Inflammatory macrophage treated with lipopolysaccharide for 1 hour (primary cell): ENCODE measurements around the gene FUOM.

ENCODE experiments used
- DNase-seq, 2 donors: peaks; one replicate each; pipeline ENCODE4 v3.0.0-alpha.2; 2020 to 2022

The FUOM gene

DNA sequence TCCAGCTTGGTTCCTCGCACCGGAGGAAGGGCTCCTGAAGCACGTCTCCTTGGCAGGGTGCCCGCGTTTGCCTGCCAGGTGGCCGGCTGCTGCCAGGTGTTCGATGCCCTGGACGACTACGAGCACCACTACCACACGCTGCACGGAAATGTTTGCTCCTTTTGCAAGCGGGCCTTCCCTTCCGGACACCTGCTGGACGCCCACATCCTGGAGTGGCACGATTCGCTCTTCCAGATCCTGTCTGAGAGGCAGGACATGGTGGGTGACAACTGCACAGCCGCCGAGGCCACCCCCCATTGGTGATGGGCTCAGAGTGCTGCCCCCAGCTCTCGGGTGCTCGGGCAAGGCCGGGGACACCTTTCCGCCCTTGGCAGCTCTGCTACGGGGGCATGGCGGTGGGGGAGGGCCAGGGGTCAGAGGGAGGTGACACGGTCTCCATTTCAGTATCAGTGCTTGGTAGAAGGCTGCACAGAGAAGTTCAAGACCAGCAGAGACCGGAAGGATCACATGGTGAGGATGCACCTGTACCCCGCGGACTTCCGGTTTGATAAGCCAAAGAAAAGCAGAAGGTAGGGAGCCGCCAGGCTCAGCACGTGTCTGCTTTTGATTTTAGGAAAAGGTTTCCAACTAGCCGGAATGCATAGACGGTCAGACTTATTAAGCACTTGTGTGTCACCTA, 48.0 kb downstream of the FUOM start:
- DNase-seq = no peak

DNA sequence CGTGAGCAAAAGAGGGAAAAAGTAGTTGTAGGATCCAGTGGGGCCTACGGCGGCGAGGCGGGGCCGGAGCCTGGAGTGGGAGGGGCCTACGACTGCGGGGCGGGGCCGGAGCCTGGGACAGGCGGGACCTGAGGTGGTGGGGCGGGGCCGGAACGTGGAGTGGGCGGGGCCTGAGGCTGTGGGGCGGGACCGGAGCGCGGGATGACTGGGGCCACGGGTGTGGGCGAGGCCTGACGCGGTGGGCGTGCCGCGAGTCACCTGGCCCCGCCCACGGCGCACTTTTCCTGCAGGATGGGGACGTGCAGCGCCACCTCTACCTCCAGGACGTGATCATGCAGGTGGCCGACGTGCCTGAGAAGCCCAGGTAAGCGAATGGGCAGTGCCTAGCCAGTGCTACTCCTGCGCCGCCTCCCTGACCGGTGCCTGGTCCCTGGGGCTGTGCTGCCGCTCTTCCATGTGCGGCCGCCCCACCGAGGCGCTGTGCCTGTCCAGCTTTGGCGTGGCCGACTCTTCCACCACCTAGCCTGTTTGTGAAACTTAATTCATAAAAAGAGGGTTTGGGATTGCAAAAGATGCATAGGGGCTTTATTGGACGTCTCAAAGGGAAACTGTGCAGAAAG, 48.6 kb downstream of the FUOM start:
- DNase-seq = peak; percentile 83 to 99

DNA sequence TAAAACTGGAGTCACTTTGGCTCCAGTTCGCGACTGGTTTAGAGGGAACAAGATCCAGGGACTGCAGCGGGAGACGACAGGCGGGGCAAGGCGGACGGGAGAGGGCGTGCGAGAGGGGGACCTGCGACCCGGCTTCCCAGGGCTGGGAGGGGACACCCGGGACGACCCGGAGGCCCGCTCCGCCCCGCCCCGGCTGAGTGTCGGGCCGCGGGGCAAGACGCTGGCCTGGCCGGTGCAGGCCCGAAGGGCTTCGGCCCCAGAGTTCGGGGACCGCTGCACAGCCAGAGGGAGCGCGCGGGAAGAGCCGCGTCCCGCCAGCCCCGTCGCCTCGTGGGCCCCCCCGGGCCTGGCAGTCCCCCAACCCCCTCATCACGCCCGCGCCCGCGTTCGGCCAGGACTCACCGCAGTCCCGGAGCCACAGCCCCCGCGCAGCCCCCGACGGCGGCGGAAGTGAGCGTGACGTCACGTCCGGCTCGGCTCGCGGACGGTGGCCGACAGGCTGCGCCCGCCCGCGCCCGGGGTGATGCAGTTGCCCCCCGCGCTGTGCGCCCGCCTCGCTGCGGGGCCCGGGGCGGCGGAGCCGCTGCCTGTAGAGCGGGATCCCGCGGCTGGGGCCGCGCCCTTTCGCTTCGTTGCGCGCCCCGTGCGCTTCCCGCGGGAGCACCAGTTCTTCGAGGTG, 49.3 kb downstream of the FUOM start, which contains the start of the genes TUBGCP2 and ZNF511:
TUBGCP2 (minus strand) TSS at position 452 of the 679 bp plus-strand sequence. CDS start 5,931 bp downstream, outside the sequence.
ZNF511 (plus strand) TSS at position 494 of the 679 bp plus-strand sequence; CDS start at position 524, 30 bp downstream.
- peak; percentile 80 to 88 for DNase-seq

DNA sequence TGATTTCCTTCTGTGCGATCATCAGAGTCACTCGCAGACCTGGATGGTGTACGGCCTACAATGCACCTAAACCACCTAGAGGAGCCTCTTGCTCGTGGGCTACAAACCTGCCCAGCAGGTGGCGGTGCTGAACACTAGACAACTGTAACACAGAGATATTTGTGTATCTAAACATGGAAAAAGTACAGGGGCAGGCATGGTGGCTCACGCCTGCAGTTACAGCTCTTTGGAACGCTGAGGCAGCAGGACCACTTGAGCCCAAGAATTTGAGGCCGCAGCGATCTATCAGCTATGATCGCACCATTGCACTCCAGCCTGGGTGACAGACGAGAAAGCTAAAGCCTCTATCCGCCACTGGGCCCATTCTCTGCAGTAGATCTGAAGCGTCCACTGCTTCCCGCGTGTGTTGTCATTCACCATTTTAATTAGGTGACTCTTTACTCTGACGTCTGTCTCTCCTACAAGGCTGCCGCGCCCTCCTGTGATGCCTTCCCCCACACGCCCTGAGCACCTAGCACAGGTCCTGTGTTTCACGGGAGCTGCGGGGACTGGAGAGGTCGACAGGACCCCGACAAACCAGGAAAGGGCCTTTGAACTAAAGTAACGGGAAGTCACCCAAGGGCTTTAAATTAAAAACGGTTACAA, 49.9 kb downstream of the FUOM start:
- peak; percentile 19 to 34 for DNase-seq

DNA sequence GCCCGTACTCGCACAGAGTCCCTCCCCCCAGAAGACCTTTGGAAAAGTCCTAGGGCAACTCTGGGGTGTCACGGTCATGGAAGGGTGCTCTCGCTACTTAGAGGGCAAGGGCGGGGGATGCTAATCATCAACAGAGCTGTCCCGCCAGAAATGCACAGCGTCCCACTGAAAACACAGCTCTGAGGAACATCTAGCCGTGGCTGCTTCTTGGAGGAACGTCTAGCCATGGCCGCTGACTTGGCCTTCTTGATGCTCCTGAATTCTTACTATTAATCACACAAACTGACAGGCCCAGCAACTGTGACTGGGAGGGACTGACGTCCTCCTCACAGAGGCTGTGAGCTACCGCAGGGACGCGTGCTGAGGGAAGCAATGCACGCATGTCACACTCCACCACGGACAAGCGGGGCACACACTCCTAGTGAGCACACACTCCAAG, 50.9 kb downstream of the FUOM start:
- DNase-seq = no peak

DNA sequence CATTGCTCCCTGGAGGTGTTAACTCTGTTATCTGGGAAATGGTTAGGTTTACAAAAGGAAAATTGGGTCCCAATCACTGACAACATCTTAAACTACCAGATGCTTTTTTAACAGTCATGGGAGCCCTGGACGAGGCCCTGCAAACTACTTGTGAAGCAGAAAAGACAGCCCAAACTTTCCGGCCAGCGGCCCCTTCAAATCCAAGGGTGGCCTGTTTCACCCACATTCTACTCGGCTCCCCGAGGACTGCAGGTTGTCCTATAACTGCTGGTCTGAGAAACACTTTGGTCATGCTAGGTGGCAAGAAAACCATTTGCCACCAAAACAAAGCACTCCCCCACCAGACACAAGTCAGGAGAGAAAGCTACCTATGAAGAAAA, 51.7 kb downstream of the FUOM start:
- no peak for DNase-seq
